H1 (cell line): ENCODE measurements around the gene PPP1R11. TPM values are rescaled to one million over a fixed set of nuclear protein-coding genes. Genes with fewer than 3 reads are reported as not detected.

Experiments used
- CTCF ChIA-PET: fragments of 300-600 bp; sonication (Branson Sonifier 250); formaldehyde crosslinking; loops from one replicate; lab custom pipeline; 2021; ENCODE audit not compliant: partially characterized antibody; lab: Charles Lee
- POLR2A ChIA-PET: fragments of 300-600 bp; sonication (Branson Sonifier 250); formaldehyde crosslinking; loops from one replicate; lab custom pipeline; 2021; ENCODE audit warnings: inconsistent platforms; ENCODE audit not compliant: partially characterized antibody; lab: Charles Lee
- DNase-seq, 2 experiments: peaks; one replicate each; pipeline versions ENCODE4 v3.0.0 to v3.0.0-alpha.2; 2010 to 2022; ENCODE audit warnings: low spot score in 2 of 2, low read depth in 1 of 2, mixed read lengths in 1 of 2
- FAIRE-seq: peaks from 2 replicates; lab custom pipeline; 2011; peaks lifted over from hg19 to GRCh38; lab: Jason Lieb, UNC
- H2AFZ ChIP-seq: 2 replicates; pipeline ENCODE4 v1.8.1; 2012; ENCODE audit warnings: low read length, inconsistent platforms
- H2AK5ac ChIP-seq: 2 replicates; pipeline ENCODE4 v1.6.1; 2013; ENCODE audit warnings: low read depth, low read length
- H2BK120ac ChIP-seq: replicated peaks from 2 replicates; pipeline ENCODE3; 2013; ENCODE audit warnings: low read depth, low read length, inconsistent platforms
- H2BK12ac ChIP-seq: 2 replicates; pipeline ENCODE4 v1.6.1; 2013; ENCODE audit warnings: low read depth, low read length
- H2BK15ac ChIP-seq: 2 replicates; pipeline ENCODE4 v1.6.1; 2013; ENCODE audit warnings: low read length
- H2BK20ac ChIP-seq: 2 replicates; pipeline ENCODE4 v1.6.1; 2013; ENCODE audit warnings: low read length
- H2BK5ac ChIP-seq: 2 replicates; pipeline ENCODE4 v1.6.1; 2013; ENCODE audit warnings: low read depth, low read length
- H3K14ac ChIP-seq: 2 replicates; pipeline ENCODE4 v1.6.1; 2013; ENCODE audit warnings: inconsistent platforms; ENCODE audit not compliant: insufficient read length
- H3K18ac ChIP-seq: 2 replicates; pipeline ENCODE4 v1.6.1; 2013; ENCODE audit warnings: low read length; ENCODE audit errors: extremely low read depth
- H3K23ac ChIP-seq: 2 replicates; pipeline ENCODE4 v1.6.1; 2013; ENCODE audit warnings: inconsistent platforms; ENCODE audit not compliant: insufficient read length
- H3K23me2 ChIP-seq: 2 replicates; pipeline ENCODE4 v1.6.1; 2013; ENCODE audit warnings: low read depth, low read length
- H3K27ac ChIP-seq: 2 replicates; pipeline ENCODE4 v1.6.1; 2011; ENCODE audit warnings: low read depth, low read length, inconsistent platforms
- H3K27me3 ChIP-seq, 4 experiments: replicated peaks in 1 of 4; 1 replicate in 1 of 4; 2 replicates in 3 of 4; pipeline versions ENCODE4 v1.6.1 to v1.8.1; 2011 to 2013; ENCODE audit warnings: low read length in 3 of 4, mild to moderate bottlenecking in 3 of 4, inconsistent platforms in 2 of 4, mixed read lengths in 2 of 4, moderate library complexity in 1 of 4; ENCODE audit not compliant: control insufficient read depth in 3 of 4, insufficient read depth in 3 of 4; ENCODE audit errors: extremely low read depth in 1 of 4
- H3K36me3 ChIP-seq, 4 experiments: 2 replicates each; pipeline versions ENCODE4 v1.6.1 to v1.8.1; 2011 to 2013; ENCODE audit warnings: mild to moderate bottlenecking in 4 of 4, low read length in 3 of 4, moderate library complexity in 2 of 4, control low read depth in 1 of 4, inconsistent platforms in 1 of 4; ENCODE audit not compliant: insufficient read depth in 4 of 4, control insufficient read depth in 2 of 4
- H3K4ac ChIP-seq: replicated peaks from 2 replicates; pipeline ENCODE3; 2013; ENCODE audit warnings: low read length, low read depth, mixed read lengths, inconsistent platforms; ENCODE audit not compliant: insufficient read length
- H3K4me1 ChIP-seq, 4 experiments: replicated peaks in 1 of 4; 1 replicate in 1 of 4; 2 replicates in 3 of 4; pipeline versions ENCODE4 v1.6.1 to v1.8.1; 2011 to 2013; ENCODE audit warnings: low read length in 3 of 4, inconsistent platforms in 2 of 4, mixed read lengths in 1 of 4; ENCODE audit not compliant: insufficient read depth in 4 of 4, control insufficient read depth in 3 of 4
- H3K4me2 ChIP-seq, 2 experiments: 2 replicates each; pipeline versions ENCODE4 v1.6.1 to v1.8.1; 2011 to 2013; ENCODE audit warnings: low read depth in 2 of 2, low read length in 2 of 2, control low read depth in 1 of 2, inconsistent platforms in 1 of 2, mild to moderate bottlenecking in 1 of 2; ENCODE audit not compliant: insufficient read depth in 1 of 2
- H3K4me3 ChIP-seq, 4 experiments: fragments of 200-600, 300-600 bp in 1 of 4; sonication (generic), shearing (Covaris generic), sonication (Bioruptor Twin) in 1 of 4; 2 replicates each; pipeline versions ENCODE4 v1.5.1 to v1.8.1; 2011 to 2016; ENCODE audit warnings: low read length in 4 of 4, low read depth in 3 of 4, control low read depth in 2 of 4, inconsistent platforms in 2 of 4, mild to moderate bottlenecking in 2 of 4, mixed read lengths in 1 of 4, moderate library complexity in 1 of 4; ENCODE audit not compliant: insufficient read depth in 2 of 4; ENCODE audit errors: extremely low read depth in 1 of 4
- H3K56ac ChIP-seq: replicated peaks from 2 replicates; pipeline ENCODE3; 2013; ENCODE audit warnings: low read depth, mild to moderate bottlenecking, mixed read lengths, low read length, inconsistent platforms; ENCODE audit not compliant: insufficient read length
- H3K79me1 ChIP-seq: 2 replicates; pipeline ENCODE4 v1.6.1; 2013; ENCODE audit warnings: low read depth, low read length, control low read depth
- H3K79me2 ChIP-seq, 2 experiments: 2 replicates each; pipeline versions ENCODE4 v1.6.1 to v1.8.1; 2012 to 2013; ENCODE audit warnings: low read length in 2 of 2, mild to moderate bottlenecking in 2 of 2, inconsistent platforms in 1 of 2; ENCODE audit not compliant: insufficient read depth in 2 of 2, control insufficient read depth in 1 of 2
- H3K9ac ChIP-seq, 4 experiments: replicated peaks in 1 of 4; 1 replicate in 1 of 4; 2 replicates in 3 of 4; pipeline versions ENCODE4 v1.6.1 to v1.8.1; 2011 to 2013; ENCODE audit warnings: low read depth in 3 of 4, low read length in 3 of 4, control low read depth in 2 of 4, mild to moderate bottlenecking in 2 of 4, moderate library complexity in 2 of 4, inconsistent platforms in 1 of 4; ENCODE audit errors: extremely low read depth in 1 of 4
- H3K9me3 ChIP-seq, 2 experiments: 2 replicates each; pipeline versions ENCODE4 v1.6.1 to v1.8.1; 2012 to 2013; ENCODE audit warnings: mild to moderate bottlenecking in 2 of 2, moderate library complexity in 2 of 2, control low read depth in 1 of 2, inconsistent platforms in 1 of 2, low read depth in 1 of 2, low read length in 1 of 2, mixed read lengths in 1 of 2; ENCODE audit not compliant: insufficient read depth in 2 of 2
- H4K20me1 ChIP-seq, 2 experiments: replicated peaks in 1 of 2; 2 replicates each; pipeline versions ENCODE3 to v1.8.1; 2011 to 2013; ENCODE audit warnings: inconsistent platforms in 2 of 2, low read length in 2 of 2, mild to moderate bottlenecking in 1 of 2; ENCODE audit not compliant: insufficient read depth in 2 of 2, control insufficient read depth in 1 of 2
- H4K5ac ChIP-seq: 2 replicates; pipeline ENCODE4 v1.6.1; 2013; ENCODE audit warnings: low read length, low read depth, mixed read lengths, inconsistent platforms; ENCODE audit not compliant: insufficient read length
- H4K8ac ChIP-seq: 2 replicates; pipeline ENCODE4 v1.8.0; 2013; ENCODE audit warnings: mild to moderate bottlenecking, moderate library complexity, low read length, inconsistent platforms; ENCODE audit not compliant: insufficient read depth; ENCODE audit errors: extremely low read depth
- H4K91ac ChIP-seq: replicated peaks from 2 replicates; pipeline ENCODE3; 2013; ENCODE audit warnings: low read length, mixed read lengths, inconsistent platforms; ENCODE audit not compliant: insufficient read length
- CTBP2 ChIP-seq: IDR thresholded peaks from 2 replicates; pipeline ENCODE4 v1.7.0; 2011; ENCODE audit warnings: borderline replicate concordance, mild to moderate bottlenecking, moderate library complexity, mixed read lengths, low read length; ENCODE audit not compliant: insufficient read depth, insufficient read length
- EP300 ChIP-seq, 2 experiments: IDR thresholded peaks; 1 replicate in 1 of 2; 2 replicates in 1 of 2; pipeline ENCODE4 v1.6.1; 2011 to 2012; ENCODE audit warnings: low read depth in 2 of 2, low read length in 2 of 2, mild to moderate bottlenecking in 2 of 2, borderline replicate concordance in 1 of 2, inconsistent platforms in 1 of 2, moderate library complexity in 1 of 2
- KDM1A ChIP-seq: fragments of 200-600, 300-600 bp; sonication (generic); IDR thresholded peaks from 2 replicates; pipeline ENCODE4 v1.7.1; 2016; ENCODE audit warnings: mild to moderate bottlenecking, low read length, borderline replicate concordance
- NRF1 ChIP-seq: IDR thresholded peaks from 2 replicates; pipeline ENCODE4 v1.6.1; 2011; ENCODE audit warnings: mild to moderate bottlenecking, low read depth, low read length, improper control_type of control experiment
- RNF2 ChIP-seq: fragments of 200-900, 300-1000 bp; sonication (generic); IDR thresholded peaks from 2 replicates; pipeline ENCODE4 v1.7.1; 2016; ENCODE audit warnings: borderline replicate concordance, low read depth, mild to moderate bottlenecking, antibody characterized with exemption, low read length; ENCODE audit not compliant: poor library complexity, severe bottlenecking; ENCODE audit errors: missing control alignments
- SIN3A ChIP-seq, 2 experiments: IDR thresholded peaks in 1 of 2; conservative IDR thresholded peaks in 1 of 2; 2 replicates each; pipeline ENCODE4 v1.6.1; 2011 to 2012; ENCODE audit warnings: low read length in 2 of 2, improper control_type of control experiment in 1 of 2, low read depth in 1 of 2, mild to moderate bottlenecking in 1 of 2
- SP1 ChIP-seq: IDR thresholded peaks from 2 replicates; pipeline ENCODE4 v1.6.1; 2011; ENCODE audit warnings: low read depth, low read length
- WGBS, 2 experiments: shearing (Covaris generic) in 1 of 2; methylation state at CpG; one replicate each; pipeline versions ENCODE4 v1.1.6 to v1.1.7; 2013 to 2015; ENCODE audit warnings: low lambda C conversion rate in 2 of 2, mixed read lengths in 2 of 2, inconsistent platforms in 1 of 2, low coverage in 1 of 2, missing lambda C conversion rate in 1 of 2; ENCODE audit not compliant: insufficient replicate concordance in 2 of 2, insufficient coverage in 1 of 2, insufficient read length in 1 of 2; ENCODE audit errors: extremely low coverage in 1 of 2, missing lambda C conversion rate in 1 of 2; 5-methylcytosine and 5-hydroxymethylcytosine counted together
- polyA plus RNA-seq, 7 experiments: library from polyadenylated mRNA; depleted of rRNA in 3 of 7; stranded (reverse) in 5 of 7; unstranded in 2 of 7; fragments of >200 nt in 5 of 7; fragments of 200-250 nt in 2 of 7; gene quantifications; 1 replicate in 5 of 7; 2 replicates in 1 of 7; 4 replicates in 1 of 7; pipeline versions ENCODE4 v1.2.1 to v1.2.3, GENCODE V29; 2011 to 2013; ENCODE audit warnings: missing spikeins in 2 of 7, mixed read lengths in 2 of 7
- total RNA-seq: library from RNA; stranded (reverse); fragmentation: NEBNext Ultra II Directional; extraction: Animal tissue kit (Norgen Biotek cat#: 25700); gene quantifications from 2 replicates; pipeline ENCODE4 v1.2.1, GENCODE V29; 2021

Gene PPP1R11
- total and polyA plus RNA-seq, 2 of the 8 experiments (the other 6 are each of a cell fraction or from before 2014, with no cell fraction given): 26.1 to 32.8 TPM

- DNase-seq: no peak
- Histone ChIP-seq H2BK120ac (no peak overlapping the region), H3K79me1 (no peaks in the 10 kb centered on the region)
- TF ChIP-seq SP1 (no peak), RNF2 (no peak), KDM1A (no peak), SIN3A (conservative IDR thresholded peaks at IDR 0.05 in 1 of 2, IDR thresholded peaks at IDR 0.05 in 1 of 2; ENCODE audit: low read depth in 1 of 2, low read length in 2 of 2) (0 out of 4 replicates have a peak, but pooled peaks of 1 of the 2 experiments have one; percentile 42), EP300 (IDR thresholded peaks at IDR 0.05; ENCODE audit: borderline replicate concordance in 1 of 2, low read depth in 2 of 2, low read length in 2 of 2) (no peak), NRF1 (no peak), CTBP2 (no peak)
- TF ChIP-seq, all 59 proteins: peak for 1
- H3K9me3 ChIP-seq: no peaks in the 10 kb centered on the region
- H4K20me1 ChIP-seq: no peaks in the 10 kb centered on the region
- POLR2A ChIA-PET: interaction anchor here (0.7 to 2.9 kb wide), 9 partner anchors 9 to 396 kb away, joined by 3 to 21 read pairs (median 3); no protein-coding TSS in a partner anchor
- peak overlapping the region; percentile 53; the same call in 1 of the 2 replicates for H4K8ac ChIP-seq
- H2BK15ac ChIP-seq: no peak overlapping the region
- no peak overlapping the region for H2BK20ac ChIP-seq
- peak overlapping the region in 3 of 4 experiments; percentile 60 to 82 (median 70) for H3K9ac ChIP-seq
- H3K27me3 ChIP-seq: no peaks in the 10 kb centered on the region
- H3K23ac ChIP-seq: no peak overlapping the region
- H3K36me3 ChIP-seq: peaks cover 0 to 4% (median under 1%) of the 10 kb centered on the region in 4 experiments; a peak in 4 of 8 replicates
- H2BK12ac ChIP-seq: no peak overlapping the region
- no peak overlapping the region for H3K4ac ChIP-seq
- peaks cover 15% of the 10 kb centered on the region for H3K23me2 ChIP-seq
- peaks cover 0 to 16% of the 10 kb centered on the region in 2 experiments; a peak in 2 of 4 replicates for H3K79me2 ChIP-seq
- H2AK5ac ChIP-seq: no peak overlapping the region
- peak overlapping the region; percentile 84 to 93 for H3K4me2 ChIP-seq
- H4K91ac ChIP-seq: no peak overlapping the region
- 69% methylated on average over 13 of the region's 13 CpGs; no CpG with 5 or more reads in 1 of the 2 experiments for WGBS, 2 experiments
- H2BK5ac ChIP-seq: 0 out of 2 replicates have a peak overlapping the region, but pooled peaks have one; percentile 67
- no peak overlapping the region for H3K56ac ChIP-seq
- H3K14ac ChIP-seq: no peak overlapping the region
- peaks cover 0 to 9% (median 7%) of the 10 kb centered on the region in 4 experiments; a peak in 5 of 7 replicates for H3K4me1 ChIP-seq
- FAIRE-seq: no peak
- CTCF ChIA-PET: interaction anchor here (1.1 to 1.5 kb wide), 3 partner anchors 14 to 214 kb away, joined by 3 to 4 read pairs (median 3); no protein-coding TSS in a partner anchor
- H4K5ac ChIP-seq: no peak overlapping the region
- no peak overlapping the region for H3K18ac ChIP-seq
- 0 out of 2 replicates have a peak overlapping the region, but pooled peaks have one; percentile 29 for H3K27ac ChIP-seq
- H2AFZ ChIP-seq: peak overlapping the region; percentile 73
- H3K4me3 ChIP-seq: peak overlapping the region; percentile 90 to 100 (median 99)
Observed at GRCh38 chr6:30061858-30062458, 5.0 kb upstream of the PPP1R11 start.
